Suprapubic skin (tissue), 4 donors: ENCODE data around the gene SV2C. TPM values are rescaled to one million over a fixed set of nuclear protein-coding genes. Genes with fewer than 3 reads are reported as not detected.

ENCODE experiments used
- DNase-seq, 2 donors: peaks; one replicate each; pipeline ENCODE4 v3.0.0-alpha.2; 2019; ENCODE audit warnings: low spot score in 2 of 2
- H3K27ac ChIP-seq: fragments of 200-600 bp; sonication (generic); one replicate; pipeline ENCODE4 v1.5.1; 2019
- H3K27me3 ChIP-seq: fragments of 200-600 bp; sonication (generic); one replicate; pipeline ENCODE4 v1.5.1; 2019
- H3K36me3 ChIP-seq: fragments of 200-600 bp; sonication (generic); one replicate; pipeline ENCODE4 v1.5.1; 2019
- H3K4me1 ChIP-seq: fragments of 200-600 bp; sonication (generic); one replicate; pipeline ENCODE4 v1.5.1; 2019
- H3K4me3 ChIP-seq: fragments of 200-600 bp; sonication (generic); one replicate; pipeline ENCODE4 v1.5.1; 2019; ENCODE audit warnings: mild to moderate bottlenecking
- H3K9me3 ChIP-seq: fragments of 200-600 bp; sonication (generic); one replicate; pipeline ENCODE4 v1.5.1; 2019
- EP300 ChIP-seq: sonication (generic); formaldehyde crosslinking; IDR thresholded peaks from one replicate; pipeline ENCODE4 v1.6.1; 2017; ENCODE audit warnings: antibody characterized with exemption
- POLR2A ChIP-seq, 2 donors: fragments of 450-650 bp; IDR thresholded peaks; one replicate each; pipeline ENCODE4 v1.6.1; 2017; ENCODE audit warnings: antibody characterized with exemption in 2 of 2, mild to moderate bottlenecking in 2 of 2, moderate library complexity in 2 of 2
- POLR2AphosphoS5 ChIP-seq, 3 donors: sonication (generic); formaldehyde crosslinking; IDR thresholded peaks; one replicate each; pipeline ENCODE4 v1.6.1; 2017; ENCODE audit warnings: antibody characterized with exemption in 3 of 3
- WGBS: methylation state at CpG from one replicate; pipeline ENCODE4 v1.1.5; 2018; 5-methylcytosine and 5-hydroxymethylcytosine counted together
- total RNA-seq, 4 donors: library from RNA; depleted of rRNA; stranded (reverse); fragments of >200 nt; gene quantifications; one replicate each; pipeline ENCODE4 v1.1.0, GENCODE V29; 2016
- TF ChIP-seq, protein P1 (sequence below), 2 donors: fragments of 200-600 bp in 1 of 2; fragments of 450-650 bp in 1 of 2; sonication (generic) in 1 of 2; IDR thresholded peaks; one replicate each; pipeline ENCODE4 v1.5.1; 2016 to 2019; ENCODE audit warnings: antibody characterized with exemption in 2 of 2, mild to moderate bottlenecking in 1 of 2, moderate library complexity in 1 of 2

The SV2C gene
- total RNA-seq, 4 donors from 2014 or later = 0.16 to 0.30 (median 0.23) TPM; not detected in 1

DNA sequence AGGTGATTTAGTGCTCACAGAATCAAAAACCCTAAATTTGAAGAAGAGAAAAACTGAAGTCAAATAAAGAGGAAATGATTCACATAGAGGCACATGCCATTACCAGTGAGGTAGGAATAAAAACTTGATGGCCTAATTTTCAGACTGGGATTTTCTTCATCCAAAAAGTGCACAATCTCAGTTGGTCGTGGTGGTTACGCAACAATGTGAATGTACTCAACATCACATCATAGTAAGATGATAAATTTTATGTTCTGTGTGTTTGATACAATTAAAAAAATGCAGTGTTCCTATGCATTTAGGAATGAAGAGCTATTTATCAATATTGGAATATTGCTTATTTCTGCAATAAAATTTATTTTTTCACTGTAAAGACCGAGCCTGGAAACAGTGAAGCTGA is 60.7 kb downstream of the SV2C start:
- Histone ChIP-seq H3K4me3 (no peak overlapping the region), H3K27ac (no peak overlapping the region), H3K4me1 (no peaks in the 10 kb centered on the region), H3K27me3 (no peaks in the 10 kb centered on the region), H3K9me3 (no peaks in the 10 kb centered on the region), H3K36me3 (no peaks in the 10 kb centered on the region)
- no peak for DNase-seq
- TF ChIP-seq, protein P1, sequence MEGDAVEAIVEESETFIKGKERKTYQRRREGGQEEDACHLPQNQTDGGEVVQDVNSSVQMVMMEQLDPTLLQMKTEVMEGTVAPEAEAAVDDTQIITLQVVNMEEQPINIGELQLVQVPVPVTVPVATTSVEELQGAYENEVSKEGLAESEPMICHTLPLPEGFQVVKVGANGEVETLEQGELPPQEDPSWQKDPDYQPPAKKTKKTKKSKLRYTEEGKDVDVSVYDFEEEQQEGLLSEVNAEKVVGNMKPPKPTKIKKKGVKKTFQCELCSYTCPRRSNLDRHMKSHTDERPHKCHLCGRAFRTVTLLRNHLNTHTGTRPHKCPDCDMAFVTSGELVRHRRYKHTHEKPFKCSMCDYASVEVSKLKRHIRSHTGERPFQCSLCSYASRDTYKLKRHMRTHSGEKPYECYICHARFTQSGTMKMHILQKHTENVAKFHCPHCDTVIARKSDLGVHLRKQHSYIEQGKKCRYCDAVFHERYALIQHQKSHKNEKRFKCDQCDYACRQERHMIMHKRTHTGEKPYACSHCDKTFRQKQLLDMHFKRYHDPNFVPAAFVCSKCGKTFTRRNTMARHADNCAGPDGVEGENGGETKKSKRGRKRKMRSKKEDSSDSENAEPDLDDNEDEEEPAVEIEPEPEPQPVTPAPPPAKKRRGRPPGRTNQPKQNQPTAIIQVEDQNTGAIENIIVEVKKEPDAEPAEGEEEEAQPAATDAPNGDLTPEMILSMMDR (IDR thresholded peaks at IDR 0.05) = no peak
- TF ChIP-seq POLR2AphosphoS5 (IDR thresholded peaks at IDR 0.05) = no peak
- TF ChIP-seq POLR2A (IDR thresholded peaks at IDR 0.05) = no peak
- TF ChIP-seq EP300 = no peak
- WGBS = 69% methylated on average over 3 of the region's 3 CpGs

DNA sequence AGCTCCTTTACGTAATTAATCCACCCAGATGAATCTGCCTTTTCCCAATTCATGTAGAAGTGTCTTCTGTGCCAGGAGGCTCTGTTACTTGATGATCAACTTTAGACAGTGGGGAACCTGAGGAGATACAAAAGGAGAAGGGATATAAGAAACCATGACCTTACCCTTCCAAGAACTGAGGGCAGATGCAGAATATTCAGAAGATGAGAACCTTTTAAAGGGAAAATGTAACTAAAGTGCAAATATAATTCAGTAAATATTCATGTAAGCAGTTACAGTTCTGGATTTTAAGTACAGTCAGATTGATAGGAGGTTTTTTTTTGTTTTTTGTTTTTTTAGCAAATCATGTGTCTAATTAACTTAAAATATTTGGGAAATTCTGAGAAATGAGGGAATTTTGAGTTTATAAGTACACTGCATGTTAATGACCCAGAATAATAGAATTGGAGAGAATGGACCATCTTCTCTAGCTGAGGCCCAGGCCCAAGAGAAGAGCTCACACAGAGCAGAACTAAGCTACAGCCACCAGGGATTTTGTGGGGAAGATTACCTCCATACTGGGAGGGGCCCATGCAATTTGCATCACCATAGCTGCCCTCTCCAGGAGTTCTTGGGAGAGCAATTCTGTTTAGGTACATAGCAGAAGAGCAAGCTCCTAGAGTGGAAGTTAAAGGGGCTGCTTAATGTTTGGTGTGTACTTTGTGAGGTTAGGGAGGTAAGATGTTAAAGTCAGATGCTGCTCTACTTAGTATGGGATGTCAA is 61.5 kb downstream of the SV2C start:
- H3K4me1 ChIP-seq = no peaks in the 10 kb centered on the region
- TF ChIP-seq EP300 = no peak
- TF ChIP-seq, protein P1 (IDR thresholded peaks at IDR 0.05) = no peak
- no peak for TF ChIP-seq POLR2AphosphoS5 (IDR thresholded peaks at IDR 0.05)
- TF ChIP-seq POLR2A (IDR thresholded peaks at IDR 0.05) = no peak
- no peaks in the 10 kb centered on the region for H3K9me3 ChIP-seq
- 83% methylated on average over 1 of the region's 1 CpG for WGBS
- no peaks in the 10 kb centered on the region for H3K27me3 ChIP-seq
- no peak overlapping the region for H3K4me3 ChIP-seq
- DNase-seq = no peak
- no peak overlapping the region for H3K27ac ChIP-seq
- no peaks in the 10 kb centered on the region for H3K36me3 ChIP-seq

DNA sequence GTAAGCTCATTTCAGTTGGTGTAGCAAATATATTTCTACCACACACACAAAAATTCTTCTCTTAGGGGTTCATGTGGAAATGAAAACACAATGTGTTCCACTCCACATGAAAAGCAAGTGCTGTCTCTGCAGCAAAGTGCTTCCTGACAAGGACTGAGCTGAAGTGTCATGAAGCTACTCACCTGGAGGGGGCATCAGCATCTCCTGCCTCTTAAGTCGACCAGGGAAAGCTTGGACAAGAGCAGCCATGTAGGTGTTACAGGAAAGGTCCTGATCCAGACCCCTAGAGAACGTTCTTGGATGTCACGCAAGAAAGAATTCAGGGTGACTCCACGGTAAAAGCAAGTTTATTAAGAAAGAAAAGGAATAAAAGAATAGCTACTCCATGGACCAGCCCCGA is 62.8 kb downstream of the SV2C start:
- no peak for DNase-seq
- Histone ChIP-seq H3K27me3 (no peaks in the 10 kb centered on the region), H3K4me1 (no peaks in the 10 kb centered on the region), H3K27ac (no peak overlapping the region), H3K9me3 (no peaks in the 10 kb centered on the region), H3K4me3 (no peak overlapping the region), H3K36me3 (no peaks in the 10 kb centered on the region)
- 81% methylated on average over 5 of the region's 5 CpGs for WGBS
- no peak for TF ChIP-seq POLR2A (IDR thresholded peaks at IDR 0.05)
- TF ChIP-seq, protein P1 (IDR thresholded peaks at IDR 0.05) = no peak
- no peak for TF ChIP-seq POLR2AphosphoS5 (IDR thresholded peaks at IDR 0.05)
- no peak for TF ChIP-seq EP300

DNA sequence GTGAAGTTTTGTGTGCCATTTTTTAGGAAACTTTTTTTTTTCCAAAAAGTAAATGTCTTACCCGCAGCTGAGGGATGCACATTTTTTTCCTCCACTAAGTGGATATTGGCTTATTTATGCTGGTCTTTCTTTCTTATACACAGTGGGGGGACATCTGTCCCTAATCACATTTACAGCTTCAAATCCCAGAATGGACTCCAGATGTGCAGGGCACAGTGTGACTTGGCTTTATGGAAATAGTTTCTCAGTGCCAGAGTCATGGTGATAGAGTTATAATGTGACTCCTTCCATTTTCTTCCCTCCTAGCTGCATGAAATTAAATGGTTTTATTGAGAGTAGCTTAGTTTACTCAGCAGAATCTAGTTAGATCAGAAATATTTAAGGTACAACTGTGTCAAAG is 66.5 kb downstream of the SV2C start:
- DNase-seq = no peak
- TF ChIP-seq POLR2AphosphoS5 (IDR thresholded peaks at IDR 0.05) = no peak
- no peak for TF ChIP-seq EP300
- TF ChIP-seq, protein P1 (IDR thresholded peaks at IDR 0.05) = no peak
- no peak for TF ChIP-seq POLR2A (IDR thresholded peaks at IDR 0.05)
- Histone ChIP-seq H3K27me3 (peaks cover 3% of the 10 kb centered on the region), H3K27ac (no peak overlapping the region), H3K9me3 (no peaks in the 10 kb centered on the region), H3K4me3 (no peak overlapping the region), H3K4me1 (no peaks in the 10 kb centered on the region), H3K36me3 (no peaks in the 10 kb centered on the region)
- WGBS = 72% methylated on average over 1 of the region's 1 CpG

DNA sequence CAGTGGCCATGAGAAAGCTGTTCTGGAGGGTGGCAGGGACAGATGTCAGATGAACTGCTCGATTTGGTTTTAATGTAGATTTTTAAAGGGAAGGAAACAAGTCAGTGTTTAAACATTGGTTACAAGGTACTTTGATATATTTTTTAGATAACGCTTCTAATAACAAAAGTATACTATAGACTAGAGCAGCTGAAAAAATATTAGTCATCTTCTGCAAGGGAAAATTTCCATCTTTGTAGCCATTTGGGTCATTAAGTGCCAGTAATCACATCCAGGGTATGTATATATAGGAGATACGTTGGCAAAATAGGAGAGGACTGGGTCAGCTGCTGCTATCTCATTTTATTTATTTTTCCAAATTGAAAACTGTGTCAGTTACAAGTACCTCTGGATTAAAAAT is 69.0 kb downstream of the SV2C start:
- TF ChIP-seq EP300 (no peak), POLR2A (IDR thresholded peaks at IDR 0.05) (no peak), POLR2AphosphoS5 (IDR thresholded peaks at IDR 0.05) (no peak)
- TF ChIP-seq, protein P1 (IDR thresholded peaks at IDR 0.05) = no peak
- 76% methylated on average over 3 of the region's 3 CpGs for WGBS
- Histone ChIP-seq H3K27me3 (peaks cover 7% of the 10 kb centered on the region), H3K9me3 (no peaks in the 10 kb centered on the region), H3K4me1 (no peaks in the 10 kb centered on the region), H3K27ac (no peak overlapping the region), H3K4me3 (no peak overlapping the region), H3K36me3 (no peaks in the 10 kb centered on the region)
- DNase-seq = no peak
